HUES48 (cell line): Measurements from ENCODE around the gene PACRG.

Source experiments
- H3K27ac ChIP-seq: one replicate; pipeline ENCODE4 v1.7.0; 2013; ENCODE audit warnings: low read depth, low read length, inconsistent platforms
- H3K27me3 ChIP-seq: 2 replicates; pipeline ENCODE4 v1.6.1; 2013; ENCODE audit warnings: mild to moderate bottlenecking, low read length; ENCODE audit not compliant: control insufficient read depth, insufficient read depth
- H3K36me3 ChIP-seq: 2 replicates; pipeline ENCODE4 v1.6.1; 2013; ENCODE audit warnings: low read length; ENCODE audit not compliant: control insufficient read depth, insufficient read depth
- H3K4me1 ChIP-seq: 2 replicates; pipeline ENCODE4 v1.6.1; 2013; ENCODE audit warnings: mild to moderate bottlenecking, low read length; ENCODE audit not compliant: control insufficient read depth, insufficient read depth
- H3K4me3 ChIP-seq: 2 replicates; pipeline ENCODE4 v1.5.1; 2013; ENCODE audit warnings: mild to moderate bottlenecking, low read depth, low read length
- H3K9ac ChIP-seq: 2 replicates; pipeline ENCODE4 v1.6.1; 2013; ENCODE audit warnings: mild to moderate bottlenecking, low read depth, low read length, moderate library complexity
- H3K9me3 ChIP-seq: 2 replicates; pipeline ENCODE4 v1.6.1; 2013; ENCODE audit warnings: low read length; ENCODE audit not compliant: control insufficient read depth, insufficient read depth

The PACRG gene

GRCh38 chr6:163001330-163001729 is 273.6 kb downstream of the PACRG start:
- no peaks in the 10 kb centered on the region for H3K4me1 ChIP-seq

GRCh38 chr6:163008186-163008585 is 280.4 kb downstream of the PACRG start:
- Histone ChIP-seq H3K36me3 (no peaks in the 10 kb centered on the region), H3K27ac (peak overlapping the region; percentile 17), H3K27me3 (no peaks in the 10 kb centered on the region), H3K9ac (no peak overlapping the region), H3K9me3 (no peaks in the 10 kb centered on the region), H3K4me1 (no peaks in the 10 kb centered on the region), H3K4me3 (no peak overlapping the region)

More at GRCh38 chr6:163001330-163001729, 273.6 kb downstream of the PACRG start:
- Histone ChIP-seq H3K36me3 (no peaks in the 10 kb centered on the region), H3K27ac (no peak overlapping the region), H3K4me3 (no peak overlapping the region), H3K27me3 (no peaks in the 10 kb centered on the region), H3K9me3 (no peaks in the 10 kb centered on the region), H3K9ac (no peak overlapping the region)

GRCh38 chr6:163008626-163009025 is 280.9 kb downstream of the PACRG start:
- Histone ChIP-seq H3K4me3 (no peak overlapping the region), H3K4me1 (no peaks in the 10 kb centered on the region), H3K9ac (no peak overlapping the region)

GRCh38 chr6:163010145-163010544 is 282.4 kb downstream of the PACRG start:
- H3K4me1 ChIP-seq: no peaks in the 10 kb centered on the region
- H3K4me3 ChIP-seq: no peak overlapping the region
- H3K9me3 ChIP-seq: no peaks in the 10 kb centered on the region
- no peaks in the 10 kb centered on the region for H3K27me3 ChIP-seq
- H3K9ac ChIP-seq: no peak overlapping the region
- no peaks in the 10 kb centered on the region for H3K36me3 ChIP-seq
- no peak overlapping the region for H3K27ac ChIP-seq

More at GRCh38 chr6:163008626-163009025, 280.9 kb downstream of the PACRG start:
- no peaks in the 10 kb centered on the region for H3K27me3 ChIP-seq
- peak overlapping the region; percentile 17 for H3K27ac ChIP-seq
- H3K36me3 ChIP-seq: no peaks in the 10 kb centered on the region
- no peaks in the 10 kb centered on the region for H3K9me3 ChIP-seq

- H3K4me3 ChIP-seq: no peak overlapping the region
- no peaks in the 10 kb centered on the region for H3K27me3 ChIP-seq
- no peaks in the 10 kb centered on the region for H3K9me3 ChIP-seq
- no peaks in the 10 kb centered on the region for H3K4me1 ChIP-seq
- H3K27ac ChIP-seq: no peak overlapping the region
- no peak overlapping the region for H3K9ac ChIP-seq
- no peaks in the 10 kb centered on the region for H3K36me3 ChIP-seq
These were observed 287.0 kb downstream of the PACRG start for GRCh38 chr6:163014736-163015135.

GRCh38 chr6:163017801-163018200 is 290.0 kb downstream of the PACRG start:
- no peaks in the 10 kb centered on the region for H3K36me3 ChIP-seq
- no peak overlapping the region for H3K9ac ChIP-seq
- H3K4me3 ChIP-seq: no peak overlapping the region
- no peaks in the 10 kb centered on the region for H3K9me3 ChIP-seq
- H3K4me1 ChIP-seq: no peaks in the 10 kb centered on the region
- H3K27me3 ChIP-seq: no peaks in the 10 kb centered on the region
- H3K27ac ChIP-seq: no peak overlapping the region

GRCh38 chr6:163019926-163020325 is 292.2 kb downstream of the PACRG start:
- Histone ChIP-seq H3K27ac (no peak overlapping the region), H3K4me3 (no peak overlapping the region), H3K36me3 (no peaks in the 10 kb centered on the region), H3K9ac (no peak overlapping the region), H3K9me3 (0 out of 2 replicates have a peak, but pooled peaks cover 8% of the 10 kb centered on the region), H3K4me1 (no peaks in the 10 kb centered on the region), H3K27me3 (no peaks in the 10 kb centered on the region)

- no peaks in the 10 kb centered on the region for H3K36me3 ChIP-seq
- H3K9me3 ChIP-seq: 0 out of 2 replicates have a peak, but pooled peaks cover 8% of the 10 kb centered on the region
- H3K4me1 ChIP-seq: no peaks in the 10 kb centered on the region
- H3K27me3 ChIP-seq: no peaks in the 10 kb centered on the region
- H3K4me3 ChIP-seq: no peak overlapping the region
- H3K27ac ChIP-seq: no peak overlapping the region
- H3K9ac ChIP-seq: no peak overlapping the region
These were observed 293.3 kb downstream of the PACRG start for GRCh38 chr6:163021054-163021453.

GRCh38 chr6:163023700-163024099 is 295.9 kb downstream of the PACRG start:
- no peaks in the 10 kb centered on the region for H3K27me3 ChIP-seq
- no peak overlapping the region for H3K9ac ChIP-seq
- no peak overlapping the region for H3K27ac ChIP-seq
- no peaks in the 10 kb centered on the region for H3K36me3 ChIP-seq
- H3K4me1 ChIP-seq: no peaks in the 10 kb centered on the region
- H3K9me3 ChIP-seq: peaks cover 8% of the 10 kb centered on the region; the same call in 1 of the 2 replicates
- no peak overlapping the region for H3K4me3 ChIP-seq

GRCh38 chr6:163026893-163027292 is 299.1 kb downstream of the PACRG start:
- Histone ChIP-seq H3K27ac (no peak overlapping the region), H3K9me3 (peaks cover 13% of the 10 kb centered on the region), H3K27me3 (no peaks in the 10 kb centered on the region), H3K9ac (no peak overlapping the region), H3K4me3 (no peak overlapping the region), H3K4me1 (no peaks in the 10 kb centered on the region), H3K36me3 (no peaks in the 10 kb centered on the region)

- no peak overlapping the region for H3K9ac ChIP-seq
- H3K27ac ChIP-seq: no peak overlapping the region
- H3K4me1 ChIP-seq: no peaks in the 10 kb centered on the region
- H3K9me3 ChIP-seq: peaks cover 7% of the 10 kb centered on the region
- H3K4me3 ChIP-seq: no peak overlapping the region
- no peaks in the 10 kb centered on the region for H3K36me3 ChIP-seq
- H3K27me3 ChIP-seq: no peaks in the 10 kb centered on the region
These were observed 303.2 kb downstream of the PACRG start for GRCh38 chr6:163030980-163031379.

- Histone ChIP-seq H3K4me1 (no peaks in the 10 kb centered on the region), H3K9ac (no peak overlapping the region), H3K36me3 (no peaks in the 10 kb centered on the region), H3K4me3 (no peak overlapping the region), H3K27ac (no peak overlapping the region), H3K9me3 (peaks cover 7% of the 10 kb centered on the region), H3K27me3 (no peaks in the 10 kb centered on the region)
These were observed 304.2 kb downstream of the PACRG start for GRCh38 chr6:163031931-163032330.
